Measurements from ENCODE around the gene GSC2.

Gene GSC2

DNA sequence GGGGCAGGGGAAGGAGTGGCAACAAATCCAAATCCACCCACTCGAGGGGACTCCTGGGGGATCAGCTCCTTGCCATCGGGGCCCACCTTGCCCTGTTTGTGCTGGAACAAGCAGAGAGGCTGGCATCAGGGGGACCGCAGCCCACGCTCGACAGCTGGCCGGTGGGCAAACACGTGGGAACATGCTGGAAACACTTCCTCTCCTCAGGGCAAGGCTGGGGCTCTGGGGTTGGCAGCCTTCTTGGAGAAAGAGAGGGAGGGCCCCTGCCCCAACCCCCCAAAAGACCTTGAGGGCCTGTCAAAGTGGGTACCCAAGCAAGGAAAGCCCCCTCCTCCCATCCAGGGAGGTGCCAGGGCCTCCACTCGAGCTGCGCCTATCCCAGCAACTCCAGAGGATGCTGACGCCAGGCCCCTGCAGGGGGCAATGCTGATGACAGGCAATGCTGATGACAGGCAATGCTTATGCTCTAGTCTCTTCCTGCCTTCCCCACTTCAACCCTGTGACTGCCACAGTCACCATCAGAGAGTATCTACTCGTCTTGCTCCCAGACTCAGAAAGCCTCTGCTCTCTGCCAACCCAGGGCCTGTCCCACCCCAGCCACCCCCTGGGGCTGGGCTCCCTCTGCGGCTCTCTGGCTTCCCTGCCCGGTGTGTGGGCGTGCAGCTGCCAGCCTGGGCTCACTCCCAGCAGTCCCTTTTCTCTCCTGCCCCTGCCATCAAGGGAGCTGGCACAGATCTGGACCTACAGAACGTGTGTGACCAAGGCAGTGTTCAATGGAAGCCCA, 11.7 kb downstream of the GSC2 start:
- CTCF ChIA-PET = no interaction called here
- Mint-ChIP-seq H3K4me3 (no peak overlapping the region), H3K27me3 (no peaks in the 10 kb centered on the region), H3K9me3 (no peaks in the 10 kb centered on the region), H3K27ac (no peak overlapping the region), H3K4me1 (peaks cover 12% of the 10 kb centered on the region), H3K36me3 (peaks cover 32% of the 10 kb centered on the region)
- no peak for DNase-seq

GRCh38 chr22:19137384-19138216, 12.5 kb downstream of the GSC2 start:
- CTCF ChIA-PET = no interaction called here
- H3K27ac Mint-ChIP-seq = no peak overlapping the region
- peaks cover 35% of the 10 kb centered on the region for H3K36me3 Mint-ChIP-seq
- no peak overlapping the region for H3K4me3 Mint-ChIP-seq
- no peaks in the 10 kb centered on the region for H3K27me3 Mint-ChIP-seq
- H3K9me3 Mint-ChIP-seq = no peaks in the 10 kb centered on the region
- H3K4me1 Mint-ChIP-seq = peaks cover 10% of the 10 kb centered on the region
- DNase-seq = no peak

DNA sequence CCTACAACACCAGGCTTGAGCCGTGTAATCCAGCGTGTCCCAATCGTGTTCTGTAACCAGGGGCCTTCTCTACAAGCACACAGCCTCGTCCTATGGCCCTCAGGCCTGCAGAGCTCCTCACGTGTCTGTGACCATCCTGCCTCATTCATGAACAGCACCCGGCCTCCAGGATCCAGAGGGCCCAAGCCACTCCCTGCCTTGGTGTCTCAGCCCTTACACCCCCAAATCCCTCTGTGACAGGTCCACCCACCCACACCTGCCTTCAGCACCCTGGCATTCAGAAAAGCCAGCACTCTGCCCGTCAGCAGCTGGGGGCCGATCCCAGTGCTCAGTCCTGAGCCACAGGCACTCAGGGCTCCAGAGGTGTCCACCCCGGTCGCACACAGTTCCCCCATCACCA, 13.2 kb downstream of the GSC2 start:
- no peak overlapping the region for H3K4me3 Mint-ChIP-seq
- DNase-seq = no peak
- peaks cover 5% of the 10 kb centered on the region for H3K4me1 Mint-ChIP-seq
- H3K27me3 Mint-ChIP-seq = no peaks in the 10 kb centered on the region
- no peaks in the 10 kb centered on the region for H3K9me3 Mint-ChIP-seq
- peak overlapping the region; percentile 58 for H3K27ac Mint-ChIP-seq
- peaks cover 33% of the 10 kb centered on the region for H3K36me3 Mint-ChIP-seq
- CTCF ChIA-PET = no interaction called here

GRCh38 chr22:19134874-19135273, 15.2 kb downstream of the GSC2 start:
- Mint-ChIP-seq H3K9me3 (no peaks in the 10 kb centered on the region), H3K36me3 (peaks cover 33% of the 10 kb centered on the region), H3K27ac (no peak overlapping the region), H3K4me3 (no peak overlapping the region), H3K27me3 (no peaks in the 10 kb centered on the region), H3K4me1 (no peaks in the 10 kb centered on the region)
- CTCF ChIA-PET = no interaction called here
- DNase-seq = no peak

DNA sequence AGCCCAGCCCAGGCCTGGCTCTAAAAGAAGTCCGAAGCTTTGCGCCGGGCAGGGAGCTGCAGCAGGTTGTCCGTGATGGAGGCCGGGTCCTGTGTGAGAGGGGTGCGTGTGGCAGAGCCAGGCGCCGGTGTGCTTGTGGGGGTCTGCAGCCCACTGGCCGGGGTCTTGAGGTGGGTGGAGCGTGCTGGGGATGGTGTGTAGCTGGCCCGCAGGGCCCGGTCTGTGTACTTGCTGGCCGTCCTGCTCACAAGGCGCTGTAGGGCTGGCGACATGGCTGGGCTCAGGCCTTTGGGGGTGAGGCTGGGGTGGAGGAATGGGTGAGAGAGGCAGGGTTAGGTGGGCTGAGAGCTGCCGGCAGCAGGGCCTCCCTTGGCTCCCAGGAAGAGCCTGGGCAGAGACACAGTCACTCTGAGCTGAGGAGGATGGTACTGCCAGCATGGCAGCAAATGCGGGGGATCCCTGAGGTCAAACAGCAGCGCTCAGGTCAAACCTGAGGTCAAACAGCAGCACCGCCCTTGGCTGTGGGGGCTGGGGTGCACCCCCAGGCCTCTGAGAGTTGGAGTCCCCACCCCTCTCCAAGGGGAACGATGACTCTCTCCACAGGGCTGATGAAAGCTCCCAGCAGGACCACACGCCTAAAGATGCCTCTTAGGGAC, 15.8 kb downstream of the GSC2 start:
- Mint-ChIP-seq H3K4me1 (no peaks in the 10 kb centered on the region), H3K4me3 (no peak overlapping the region), H3K36me3 (peaks cover 28% of the 10 kb centered on the region), H3K27ac (no peak overlapping the region), H3K9me3 (no peaks in the 10 kb centered on the region), H3K27me3 (no peaks in the 10 kb centered on the region)
- DNase-seq = no peak
- CTCF ChIA-PET = interaction anchor here (0.7 kb wide), 1 partner anchor 34 kb away, joined by 3 read pairs; no protein-coding TSS in a partner anchor

- no peak for DNase-seq
- H3K36me3 Mint-ChIP-seq = peaks cover 22% of the 10 kb centered on the region
- CTCF ChIA-PET = interaction anchor here (0.7 kb wide), 1 partner anchor 34 kb away, joined by 3 read pairs; no protein-coding TSS in a partner anchor
- H3K4me1 Mint-ChIP-seq = no peaks in the 10 kb centered on the region
- no peaks in the 10 kb centered on the region for H3K9me3 Mint-ChIP-seq
- no peak overlapping the region for H3K4me3 Mint-ChIP-seq
- H3K27me3 Mint-ChIP-seq = no peaks in the 10 kb centered on the region
- no peak overlapping the region for H3K27ac Mint-ChIP-seq
Observed at GRCh38 chr22:19133561-19133960, 16.5 kb downstream of the GSC2 start.

DNA sequence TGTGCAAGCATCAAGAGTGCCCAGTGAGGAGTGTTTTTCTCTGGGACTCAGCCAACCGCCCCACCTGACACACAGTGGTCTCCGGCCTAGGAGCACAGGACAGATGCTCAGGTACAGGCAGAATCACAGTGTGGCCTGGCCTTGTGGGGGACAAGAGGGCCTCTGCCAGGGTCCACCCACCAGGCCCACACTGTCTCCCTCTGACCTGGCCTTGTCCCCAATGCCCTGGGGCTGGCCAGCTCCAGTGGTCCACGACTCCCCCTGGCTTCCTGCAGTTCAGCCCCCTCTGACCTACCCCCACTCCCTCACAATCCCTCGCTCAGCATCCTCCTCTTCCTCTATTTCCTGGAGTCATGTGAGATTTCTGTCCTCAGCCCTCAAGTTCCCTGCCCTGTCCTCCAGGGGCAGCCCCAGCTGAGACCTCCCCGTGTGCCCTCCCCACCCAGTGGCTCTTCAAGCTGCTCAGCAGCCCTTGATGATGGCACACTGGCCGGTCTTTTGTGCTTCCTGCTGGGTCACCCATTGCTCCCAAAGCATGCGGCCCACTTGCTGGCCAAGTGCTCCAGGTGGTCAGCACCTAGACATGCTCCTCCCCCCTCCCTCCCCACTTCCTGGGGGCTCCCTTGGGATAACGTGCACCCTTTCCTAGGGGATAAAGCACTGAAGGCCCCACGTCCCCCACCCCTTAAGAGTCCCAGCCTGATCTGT, 17.2 kb downstream of the GSC2 start:
- H3K4me1 Mint-ChIP-seq = no peaks in the 10 kb centered on the region
- DNase-seq = no peak
- H3K4me3 Mint-ChIP-seq = no peak overlapping the region
- CTCF ChIA-PET = no interaction called here
- no peaks in the 10 kb centered on the region for H3K9me3 Mint-ChIP-seq
- no peaks in the 10 kb centered on the region for H3K27me3 Mint-ChIP-seq
- H3K36me3 Mint-ChIP-seq = peaks cover 22% of the 10 kb centered on the region
- no peak overlapping the region for H3K27ac Mint-ChIP-seq

- no peak overlapping the region for H3K4me3 Mint-ChIP-seq
- H3K4me1 Mint-ChIP-seq = no peaks in the 10 kb centered on the region
- CTCF ChIA-PET = no interaction called here
- no peaks in the 10 kb centered on the region for H3K27me3 Mint-ChIP-seq
- H3K36me3 Mint-ChIP-seq = peaks cover 19% of the 10 kb centered on the region
- H3K9me3 Mint-ChIP-seq = no peaks in the 10 kb centered on the region
- DNase-seq = no peak
- no peak overlapping the region for H3K27ac Mint-ChIP-seq
Observed at GRCh38 chr22:19132153-19132552, 17.9 kb downstream of the GSC2 start.

GRCh38 chr22:19131685-19132015, 18.4 kb downstream of the GSC2 start:
- Mint-ChIP-seq H3K27me3 (no peaks in the 10 kb centered on the region), H3K4me3 (no peak overlapping the region), H3K4me1 (no peaks in the 10 kb centered on the region), H3K9me3 (no peaks in the 10 kb centered on the region), H3K27ac (peak overlapping the region; percentile 52), H3K36me3 (peaks cover 16% of the 10 kb centered on the region)
- CTCF ChIA-PET = no interaction called here
- DNase-seq = no peak

DNA sequence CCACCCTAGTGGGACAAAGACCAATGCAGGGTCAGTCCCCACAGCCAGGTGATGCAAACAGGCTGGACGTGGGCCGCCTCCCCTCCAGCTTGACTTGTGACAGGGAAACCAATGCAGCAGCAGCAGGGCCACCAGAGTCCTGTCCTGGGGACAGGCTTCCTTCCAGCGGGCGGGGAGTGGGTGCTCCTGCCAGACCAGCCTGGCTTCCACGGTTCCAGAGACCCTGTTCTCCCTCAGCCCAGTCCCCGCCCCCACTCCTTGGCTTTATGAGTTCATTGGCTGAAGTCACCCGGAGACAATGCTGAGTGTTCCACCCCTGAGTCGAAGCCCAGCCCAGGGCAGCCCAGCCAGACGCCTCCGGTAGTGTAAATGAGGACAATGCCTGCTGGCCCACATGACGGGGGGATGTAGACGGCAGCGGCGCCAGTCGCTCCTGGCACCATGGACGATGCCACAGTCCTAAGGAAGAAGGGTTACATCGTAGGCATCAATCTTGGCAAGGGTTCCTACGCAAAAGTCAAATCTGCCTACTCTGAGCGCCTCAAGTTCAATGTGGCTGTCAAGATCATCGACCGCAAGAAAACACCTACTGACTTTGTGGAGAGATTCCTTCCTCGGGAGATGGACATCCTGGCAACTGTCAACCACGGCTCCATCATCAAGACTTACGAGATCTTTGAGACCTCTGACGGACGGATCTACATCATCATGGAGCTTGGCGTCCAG, 19.0 kb downstream of the GSC2 start, which contains the start of gene TSSK2:
Gene TSSK2, plus strand, starts transcription at position 350 of the 726 bp plus-strand sequence. Its CDS starts 92 bp downstream, at position 442.
- CTCF ChIA-PET = no interaction called here
- no peak for DNase-seq
- Mint-ChIP-seq H3K4me3 (no peak within 1 kb of the TSS), H3K27me3 (no peaks in the 10 kb centered on the region), H3K9me3 (no peaks in the 10 kb centered on the region), H3K36me3 (peaks cover 11% of the 10 kb centered on the region), H3K27ac (peak within 1 kb of the TSS; percentile 52), H3K4me1 (no peaks in the 10 kb centered on the region)

- peaks cover 6% of the 10 kb centered on the region for H3K36me3 Mint-ChIP-seq
- CTCF ChIA-PET = no interaction called here
- no peaks in the 10 kb centered on the region for H3K4me1 Mint-ChIP-seq
- H3K27me3 Mint-ChIP-seq = no peaks in the 10 kb centered on the region
- no peak for DNase-seq
- no peak overlapping the region for H3K4me3 Mint-ChIP-seq
- H3K27ac Mint-ChIP-seq = no peak overlapping the region
- no peaks in the 10 kb centered on the region for H3K9me3 Mint-ChIP-seq
Observed at GRCh38 chr22:19129871-19130270, 20.2 kb downstream of the GSC2 start.

DNA sequence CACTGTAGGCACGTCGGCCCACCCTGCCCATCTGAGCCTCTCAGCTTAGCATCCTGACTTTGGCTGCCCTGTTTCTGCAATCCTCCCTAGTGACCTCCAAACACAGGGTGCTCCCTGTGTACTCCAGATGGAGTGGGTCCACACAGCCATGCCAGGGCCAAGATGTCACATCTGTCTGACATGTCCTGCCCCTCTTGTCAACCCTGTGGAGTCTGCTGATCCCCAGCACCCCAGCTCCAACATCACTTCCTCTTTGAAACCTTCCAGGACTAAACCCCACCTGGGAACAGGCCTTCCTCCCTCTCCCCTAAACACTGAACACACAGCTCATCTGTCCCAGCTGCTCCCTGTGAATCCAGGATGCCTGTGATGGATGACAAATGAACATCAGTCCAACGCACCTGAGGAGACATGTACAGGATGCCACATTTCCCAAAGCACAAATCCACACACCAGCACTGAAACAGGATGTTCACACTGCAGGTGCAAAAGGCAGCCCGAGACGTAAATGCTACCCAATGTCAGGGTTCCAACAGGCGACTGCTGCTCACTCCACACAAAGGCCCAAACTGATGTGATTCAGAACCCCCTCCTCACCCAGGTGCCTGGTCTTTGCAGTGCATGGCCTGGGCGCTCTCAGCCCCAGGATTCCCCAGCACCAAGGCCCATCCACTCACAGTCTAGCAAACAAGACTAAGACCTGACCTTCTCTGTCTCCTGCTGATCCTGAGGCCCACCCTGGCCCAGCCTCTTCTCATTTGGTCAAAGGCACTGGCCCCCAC, 21.0 kb downstream of the GSC2 start:
- Mint-ChIP-seq H3K27me3 (peaks cover 4% of the 10 kb centered on the region), H3K4me1 (no peaks in the 10 kb centered on the region), H3K9me3 (no peaks in the 10 kb centered on the region), H3K4me3 (no peak overlapping the region), H3K36me3 (peaks cover 4% of the 10 kb centered on the region), H3K27ac (no peak overlapping the region)
- DNase-seq = no peak
- CTCF ChIA-PET = interaction anchor here (0.9 kb wide), 1 partner anchor 50 kb away, joined by 3 read pairs; no protein-coding TSS in a partner anchor

DNA sequence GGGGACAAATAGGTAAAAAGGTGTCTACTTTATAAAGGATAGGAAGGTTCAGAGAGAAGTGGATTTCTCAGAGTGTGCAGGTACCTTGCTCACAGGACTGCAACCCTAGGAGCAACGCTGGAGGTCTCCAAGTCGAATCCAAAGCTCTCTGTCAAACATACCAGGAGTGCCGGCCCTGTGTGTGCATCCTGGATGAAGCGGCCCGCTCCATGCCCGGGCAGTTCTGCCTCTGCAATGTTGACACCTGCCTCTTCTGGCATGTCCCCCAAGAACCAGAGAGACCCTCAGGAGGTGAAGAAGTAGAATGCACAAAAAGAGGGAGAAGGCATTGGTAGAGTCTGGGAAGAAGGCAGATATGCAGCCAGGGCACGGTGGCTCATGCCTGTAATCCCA, 22.1 kb downstream of the GSC2 start:
- DNase-seq = no peak
- Mint-ChIP-seq H3K27me3 (peaks cover 10% of the 10 kb centered on the region), H3K4me1 (peaks cover 8% of the 10 kb centered on the region), H3K9me3 (no peaks in the 10 kb centered on the region), H3K27ac (no peak overlapping the region), H3K36me3 (peaks cover 1% of the 10 kb centered on the region), H3K4me3 (no peak overlapping the region)
- CTCF ChIA-PET = no interaction called here

Measured in activated naive CD4-positive, alpha-beta T cell treated with anti-CD3 and anti-CD28 coated beads, Interleukin-2, amount 10 ng/mL, durations not matched to agents 7 days and 5 days (primary cell).